PC-9 (cell line): ENCODE results near the gene SLC24A1.

Source experiments
- EZH2 ChIP-seq: fragments of 200-600 bp; sonication (generic); IDR thresholded peaks from 2 replicates; pipeline ENCODE4 v1.8.0; 2017; ENCODE audit warnings: antibody characterized with exemption, low read depth
- TF ChIP-seq, protein P1 (sequence below): fragments of 200-600 bp; sonication (generic); conservative IDR thresholded peaks from 2 replicates; pipeline ENCODE4 v1.6.1; 2017; ENCODE audit warnings: mixed run types, antibody characterized with exemption, mild to moderate bottlenecking, moderate library complexity

DNA sequence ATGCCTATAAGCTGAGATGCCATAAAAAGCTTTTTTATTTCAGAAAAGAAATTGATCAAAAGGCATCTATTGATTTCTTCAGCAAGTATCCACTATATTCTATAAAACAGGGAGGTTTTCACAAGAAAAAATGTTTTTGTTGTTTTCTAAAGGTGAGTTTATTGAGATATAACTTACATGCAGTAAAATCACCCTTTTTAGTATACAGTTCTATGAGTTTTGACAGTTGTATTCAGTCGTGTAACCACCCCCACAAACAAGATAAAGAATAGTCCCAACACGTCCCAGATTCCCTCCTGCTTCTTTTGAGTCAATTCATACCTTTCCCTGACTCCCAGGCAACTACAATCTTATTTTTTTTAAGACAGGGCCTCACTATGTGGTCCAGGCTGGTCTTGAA lies 18.6 kb upstream of the SLC24A1 start:
- TF ChIP-seq, protein P1, sequence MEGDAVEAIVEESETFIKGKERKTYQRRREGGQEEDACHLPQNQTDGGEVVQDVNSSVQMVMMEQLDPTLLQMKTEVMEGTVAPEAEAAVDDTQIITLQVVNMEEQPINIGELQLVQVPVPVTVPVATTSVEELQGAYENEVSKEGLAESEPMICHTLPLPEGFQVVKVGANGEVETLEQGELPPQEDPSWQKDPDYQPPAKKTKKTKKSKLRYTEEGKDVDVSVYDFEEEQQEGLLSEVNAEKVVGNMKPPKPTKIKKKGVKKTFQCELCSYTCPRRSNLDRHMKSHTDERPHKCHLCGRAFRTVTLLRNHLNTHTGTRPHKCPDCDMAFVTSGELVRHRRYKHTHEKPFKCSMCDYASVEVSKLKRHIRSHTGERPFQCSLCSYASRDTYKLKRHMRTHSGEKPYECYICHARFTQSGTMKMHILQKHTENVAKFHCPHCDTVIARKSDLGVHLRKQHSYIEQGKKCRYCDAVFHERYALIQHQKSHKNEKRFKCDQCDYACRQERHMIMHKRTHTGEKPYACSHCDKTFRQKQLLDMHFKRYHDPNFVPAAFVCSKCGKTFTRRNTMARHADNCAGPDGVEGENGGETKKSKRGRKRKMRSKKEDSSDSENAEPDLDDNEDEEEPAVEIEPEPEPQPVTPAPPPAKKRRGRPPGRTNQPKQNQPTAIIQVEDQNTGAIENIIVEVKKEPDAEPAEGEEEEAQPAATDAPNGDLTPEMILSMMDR: no peak
- no peak for TF ChIP-seq EZH2
